ENCODE results near the gene SUPT20HL2.

DNA sequence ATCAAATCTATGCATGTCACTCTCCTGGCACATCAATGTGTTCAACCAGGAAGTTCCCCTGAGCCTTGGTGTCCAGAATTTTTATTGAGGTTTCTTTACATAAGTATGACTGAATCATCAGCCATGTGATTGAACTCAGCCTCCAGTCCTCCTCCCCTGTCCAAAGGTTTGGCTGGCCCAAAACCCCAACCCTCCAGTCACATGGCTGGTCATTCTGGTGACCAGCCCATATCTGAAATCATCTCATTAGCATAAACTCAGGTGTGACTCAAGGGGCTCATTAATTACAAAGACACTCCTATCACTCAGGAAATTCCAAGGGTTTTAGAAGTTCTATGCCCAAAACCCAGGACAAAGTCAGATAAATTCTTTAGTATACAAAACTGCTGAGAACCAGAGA, 20.6 kb upstream of the SUPT20HL2 start:
- TF ChIP-seq POLR2A (IDR thresholded peaks at IDR 0.05) = no peak
- TF ChIP-seq, protein P1, sequence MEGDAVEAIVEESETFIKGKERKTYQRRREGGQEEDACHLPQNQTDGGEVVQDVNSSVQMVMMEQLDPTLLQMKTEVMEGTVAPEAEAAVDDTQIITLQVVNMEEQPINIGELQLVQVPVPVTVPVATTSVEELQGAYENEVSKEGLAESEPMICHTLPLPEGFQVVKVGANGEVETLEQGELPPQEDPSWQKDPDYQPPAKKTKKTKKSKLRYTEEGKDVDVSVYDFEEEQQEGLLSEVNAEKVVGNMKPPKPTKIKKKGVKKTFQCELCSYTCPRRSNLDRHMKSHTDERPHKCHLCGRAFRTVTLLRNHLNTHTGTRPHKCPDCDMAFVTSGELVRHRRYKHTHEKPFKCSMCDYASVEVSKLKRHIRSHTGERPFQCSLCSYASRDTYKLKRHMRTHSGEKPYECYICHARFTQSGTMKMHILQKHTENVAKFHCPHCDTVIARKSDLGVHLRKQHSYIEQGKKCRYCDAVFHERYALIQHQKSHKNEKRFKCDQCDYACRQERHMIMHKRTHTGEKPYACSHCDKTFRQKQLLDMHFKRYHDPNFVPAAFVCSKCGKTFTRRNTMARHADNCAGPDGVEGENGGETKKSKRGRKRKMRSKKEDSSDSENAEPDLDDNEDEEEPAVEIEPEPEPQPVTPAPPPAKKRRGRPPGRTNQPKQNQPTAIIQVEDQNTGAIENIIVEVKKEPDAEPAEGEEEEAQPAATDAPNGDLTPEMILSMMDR (IDR thresholded peaks at IDR 0.05) = no peak
